GM23248 (cell line): ENCODE measurements around the gene C3orf18. TPM values are rescaled to one million over a fixed set of nuclear protein-coding genes. Genes with fewer than 3 reads are reported as not detected.

Source experiments
- DNase-seq: peaks from one replicate; pipeline ENCODE4 v3.0.0-alpha.2; 2015
- H2AFZ ChIP-seq: fragments of 200-600 bp; sonication (generic); 2 replicates; pipeline ENCODE4 v1.6.1; 2016; ENCODE audit warnings: antibody characterized with exemption
- H3F3A ChIP-seq: fragments of 200-600 bp; sonication (generic); 2 replicates; pipeline ENCODE4 v1.6.1; 2016; ENCODE audit warnings: mild to moderate bottlenecking, antibody characterized with exemption, mixed run types; ENCODE audit not compliant: insufficient read depth
- H3K27ac ChIP-seq: fragments of 200-600 bp; sonication (generic); 2 replicates; pipeline ENCODE4 v1.5.1; 2016; ENCODE audit warnings: mild to moderate bottlenecking
- H3K27me3 ChIP-seq: fragments of 200-600 bp; sonication (generic); replicated peaks from 2 replicates; pipeline ENCODE4 v1.6.1; 2016; ENCODE audit warnings: mild to moderate bottlenecking; ENCODE audit not compliant: insufficient read depth
- H3K36me3 ChIP-seq: fragments of 200-600 bp; sonication (generic); 2 replicates; pipeline ENCODE4 v1.6.1; 2016; ENCODE audit warnings: low read depth, mild to moderate bottlenecking
- H3K4me1 ChIP-seq: fragments of 200-600 bp; sonication (generic); 2 replicates; pipeline ENCODE4 v1.6.1; 2016; ENCODE audit warnings: mild to moderate bottlenecking; ENCODE audit not compliant: insufficient read depth
- H3K4me2 ChIP-seq: fragments of 200-600 bp; sonication (generic); one replicate; pipeline ENCODE4 v1.6.1; 2016; ENCODE audit warnings: mild to moderate bottlenecking; ENCODE audit not compliant: unreplicated experiment
- H3K4me3 ChIP-seq: fragments of 200-600 bp; sonication (generic); 2 replicates; pipeline ENCODE4 v1.5.1; 2016; ENCODE audit warnings: mild to moderate bottlenecking
- H3K79me2 ChIP-seq: fragments of 200-600 bp; sonication (generic); 2 replicates; pipeline ENCODE4 v1.6.1; 2016; ENCODE audit warnings: mild to moderate bottlenecking; ENCODE audit not compliant: insufficient read depth
- H3K9ac ChIP-seq: fragments of 200-600 bp; sonication (generic); 2 replicates; pipeline ENCODE4 v1.6.1; 2016; ENCODE audit warnings: mild to moderate bottlenecking
- H3K9me2 ChIP-seq: fragments of 200-600 bp; sonication (generic); 2 replicates; pipeline ENCODE4 v1.6.1; 2016; ENCODE audit warnings: mixed run types, mild to moderate bottlenecking, moderate library complexity; ENCODE audit not compliant: insufficient read depth
- H3K9me3 ChIP-seq: fragments of 200-600 bp; sonication (generic); one replicate; pipeline ENCODE4 v1.6.1; 2017; ENCODE audit warnings: low read depth
- H4K20me1 ChIP-seq: fragments of 200-600 bp; sonication (generic); 2 replicates; pipeline ENCODE4 v1.6.0; 2016; ENCODE audit not compliant: insufficient read depth
- EZH2 ChIP-seq: fragments of 200-600 bp; sonication (generic); IDR thresholded peaks from 2 replicates; pipeline ENCODE4 v1.6.1; 2018; ENCODE audit warnings: antibody characterized with exemption, mild to moderate bottlenecking; ENCODE audit not compliant: insufficient read depth, poor library complexity, severe bottlenecking
- EZH2phosphoT487 ChIP-seq: fragments of 200-600 bp; sonication (generic); IDR thresholded peaks from 2 replicates; pipeline ENCODE4 v1.6.1; 2018; ENCODE audit warnings: antibody characterized with exemption, moderate library complexity, mild to moderate bottlenecking, low read depth; ENCODE audit not compliant: insufficient read depth
- WGBS, 2 experiments: methylation state at CpG; one replicate each; pipeline ENCODE4 v1.1.6; 2015 to 2017; ENCODE audit warnings: low lambda C conversion rate in 2 of 2, low coverage in 1 of 2; ENCODE audit errors: missing lambda C conversion rate in 2 of 2; 5-methylcytosine and 5-hydroxymethylcytosine counted together
- in situ Hi-C: fragments of 300-500 bp; cut with MboI; formaldehyde crosslinking; loops from 2 replicates; pipeline ENCODE4 v1.15.0; 2020
- polyA plus RNA-seq: library from polyadenylated mRNA; unstranded; fragments of >200 nt; fragmentation: Nextera tagmentation; extraction: Ambion mirVana; gene quantifications from 2 replicates; pipeline ENCODE4 v1.2.1, GENCODE V29; 2016
- total RNA-seq: library from RNA; depleted of rRNA; stranded (reverse); fragments of >200 nt; shearing (Covaris generic); gene quantifications from 2 replicates; pipeline ENCODE4 v1.2.3, GENCODE V29; 2014

The C3orf18 gene
- total and polyA plus RNA-seq, 2 experiments from 2014 or later: 17.3 to 17.4 TPM

- H3K27me3 ChIP-seq: no peaks in the 10 kb centered on the region
- no peak overlapping the region for H2AFZ ChIP-seq
- TF ChIP-seq EZH2phosphoT487 (no peak), EZH2 (no peak)
- 46 to 49% methylated on average over 6 of the region's 6 CpGs for WGBS, 2 experiments
- H4K20me1 ChIP-seq: no peaks in the 10 kb centered on the region
- H3F3A ChIP-seq: no peaks in the 10 kb centered on the region; the same call in 1 of the 2 replicates
- no peak overlapping the region for H3K4me3 ChIP-seq
- H3K9me2 ChIP-seq: no peaks in the 10 kb centered on the region
- no peaks in the 10 kb centered on the region for H3K9me3 ChIP-seq
- peaks cover 6% of the 10 kb centered on the region for H3K4me1 ChIP-seq
- no peak overlapping the region for H3K9ac ChIP-seq
- DNase-seq: no peak
- H3K4me2 ChIP-seq: no peak overlapping the region
- in situ Hi-C loops: loop anchor here (5.0 kb wide), 1 partner anchor 36 kb away; no protein-coding TSS in a partner anchor
- H3K36me3 ChIP-seq: no peaks in the 10 kb centered on the region
- no peak overlapping the region for H3K27ac ChIP-seq
- H3K79me2 ChIP-seq: peaks cover 10% of the 10 kb centered on the region
Observed at GRCh38 chr3:50612970-50613846, 45.7 kb upstream of the C3orf18 start.

DNA sequence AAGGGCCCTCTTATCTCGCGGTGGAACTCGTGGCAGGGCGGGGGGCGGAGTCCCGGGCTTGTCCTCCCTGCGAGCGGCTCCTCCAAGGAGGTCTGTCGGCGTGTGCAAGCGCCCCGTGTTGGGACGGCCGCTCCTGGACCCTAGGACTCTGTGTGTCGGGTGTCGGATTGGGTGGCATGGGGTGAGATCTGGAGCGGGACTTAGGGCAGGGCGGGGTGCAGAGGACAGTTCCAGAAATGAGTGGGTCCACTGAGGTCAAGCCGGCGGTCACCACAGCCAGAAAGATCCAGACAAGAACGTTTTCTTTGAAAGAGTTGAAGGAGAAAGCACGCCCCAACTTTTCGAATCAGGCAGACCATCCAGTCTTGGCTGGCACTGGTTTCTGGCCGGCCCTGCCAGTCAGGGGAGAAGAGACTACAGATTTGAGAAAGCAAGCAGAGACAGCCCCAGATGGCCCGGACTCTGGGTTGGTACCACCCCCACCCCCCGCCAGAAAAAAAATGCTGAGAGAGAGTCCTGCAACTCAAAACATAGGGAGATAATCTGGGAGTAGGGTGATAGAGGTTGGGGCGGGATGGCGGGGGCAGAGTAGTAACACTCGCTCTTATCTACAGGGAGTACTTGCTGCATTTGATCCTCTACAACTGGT, 44.8 kb upstream of the C3orf18 start:
- 6 to 7% methylated on average over 25 to 29 of the region's 29 CpGs for WGBS, 2 experiments
- peak overlapping the region; percentile 76 for H3K4me3 ChIP-seq

DNA sequence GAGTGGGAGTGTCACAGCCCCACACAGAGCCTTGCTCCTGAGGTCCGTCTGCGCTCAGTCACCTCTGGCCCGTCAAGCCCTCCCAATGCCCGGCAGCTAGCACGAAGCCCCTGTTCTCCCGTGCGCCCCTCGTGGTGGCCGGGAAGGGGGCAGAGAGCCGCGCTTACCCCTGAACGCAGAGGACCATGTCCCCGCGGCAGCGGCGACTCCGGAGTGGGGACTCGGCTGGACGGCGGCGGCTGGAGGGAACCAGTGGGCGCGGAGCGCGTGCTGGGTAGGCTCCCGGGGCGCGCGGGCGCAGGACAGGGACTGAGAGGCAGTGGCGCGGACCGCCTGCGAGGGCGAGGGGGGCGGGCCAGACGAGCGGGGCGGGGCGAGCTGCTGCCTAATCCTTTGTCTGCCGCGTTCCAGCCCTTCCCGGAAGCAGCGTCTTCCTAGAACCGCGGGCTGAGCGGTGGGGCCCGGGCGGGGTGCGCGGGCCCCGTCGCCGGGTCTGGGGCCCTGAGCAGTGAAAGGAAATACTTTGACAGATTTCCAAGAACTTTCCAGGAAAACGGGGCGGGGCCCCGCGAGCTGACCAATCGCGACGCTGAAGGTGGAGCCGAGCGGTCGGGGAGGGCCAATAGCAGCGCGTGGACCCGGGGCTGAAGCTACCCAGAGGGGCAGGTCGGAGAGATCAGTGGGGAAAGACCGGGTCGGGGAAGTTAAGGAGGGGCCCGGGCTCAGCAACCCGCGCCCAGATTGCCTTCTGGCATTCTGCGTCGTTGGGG, 44.1 kb upstream of the C3orf18 start, which contains the start of gene CISH:
TSS of gene CISH (minus strand) at position 311 of the 770 bp plus-strand sequence. CDS start at position 187, 124 bp downstream.
- H3K27ac ChIP-seq: no peak within 1 kb of the TSS
- no peaks in the 10 kb centered on the region for H3K9me2 ChIP-seq
- in situ Hi-C loops: loop anchor here (5.0 kb wide), 1 partner anchor 34 kb away; no protein-coding TSS in a partner anchor
- peak within 1 kb of the TSS; percentile 82 for H2AFZ ChIP-seq
- no peaks in the 10 kb centered on the region for H3K36me3 ChIP-seq
- peak within 1 kb of the TSS; percentile 89 for H3K4me2 ChIP-seq
- peak within 1 kb of the TSS; percentile 76 for H3K4me3 ChIP-seq
- H3F3A ChIP-seq: no peaks in the 10 kb centered on the region; the same call in 1 of the 2 replicates
- peak; percentile 94 for DNase-seq
- peak within 1 kb of the TSS; percentile 75 for H3K9ac ChIP-seq
- no peak for TF ChIP-seq EZH2
- TF ChIP-seq EZH2phosphoT487: no peak
- no peaks in the 10 kb centered on the region for H3K27me3 ChIP-seq
- 1 to 2% methylated on average over 52 to 70 of the region's 75 CpGs for WGBS, 2 experiments
- no peaks in the 10 kb centered on the region for H3K79me2 ChIP-seq
- H3K4me1 ChIP-seq: no peaks in the 10 kb centered on the region
- no peaks in the 10 kb centered on the region for H4K20me1 ChIP-seq
- H3K9me3 ChIP-seq: no peaks in the 10 kb centered on the region

More for the DNA sequence above, 44.8 kb upstream of the C3orf18 start:
- Histone ChIP-seq H3K36me3 (no peaks in the 10 kb centered on the region), H3K27me3 (no peaks in the 10 kb centered on the region), H3K4me2 (peak overlapping the region; percentile 89), H2AFZ (peak overlapping the region; percentile 82), H3K9ac (peak overlapping the region; percentile 75), H3F3A (no peaks in the 10 kb centered on the region; the same call in 1 of the 2 replicates), H3K9me2 (no peaks in the 10 kb centered on the region), H3K79me2 (peaks cover 1% of the 10 kb centered on the region), H3K4me1 (no peaks in the 10 kb centered on the region), H3K27ac (no peak overlapping the region), H3K9me3 (no peaks in the 10 kb centered on the region), H4K20me1 (no peaks in the 10 kb centered on the region)
- DNase-seq: no peak
- TF ChIP-seq EZH2phosphoT487 (no peak), EZH2 (no peak)
- in situ Hi-C loops: loop anchor here (5.0 kb wide), 1 partner anchor 35 kb away; no protein-coding TSS in a partner anchor
